Activated naive CD8-positive, alpha-beta T cell treated with anti-CD3 and anti-CD28 coated beads, Interleukin-2, amount 10 ng/mL, durations not matched to agents 7 days and 5 days (primary cell): Measurements from ENCODE around the gene BPHL. TPM values are rescaled to one million over a fixed set of nuclear protein-coding genes. Genes with fewer than 3 reads are reported as not detected.

Source experiments
- ATAC-seq: fragments of 150-1000 bp; cut with Tn5 transposase; one replicate; pipeline ENCODE4 v1.10.0; 2021; ENCODE audit warnings: low read depth, moderate library complexity
- POLR2A ChIA-PET: fragments of 350-600 bp; sonication (Branson Sonifier 250); formaldehyde crosslinking; loops from one replicate; lab custom pipeline; 2021; ENCODE audit warnings: antibody characterized with exemption; lab: Charles Lee
- DNase-seq: peaks from one replicate; pipeline ENCODE4 v3.0.0; 2021
- H3K27ac Mint-ChIP-seq: one replicate; pipeline ENCODE4 v1.8.0; 2022; ENCODE audit warnings: mild to moderate bottlenecking, mixed read lengths
- H3K27me3 Mint-ChIP-seq: one replicate; pipeline ENCODE4 v1.8.0; 2022; ENCODE audit warnings: mild to moderate bottlenecking, moderate library complexity, mixed read lengths
- H3K36me3 Mint-ChIP-seq: one replicate; pipeline ENCODE4 v1.8.0; 2021; ENCODE audit warnings: mild to moderate bottlenecking, mixed read lengths
- H3K4me1 Mint-ChIP-seq: one replicate; pipeline ENCODE4 v1.8.0; 2021; ENCODE audit warnings: mixed read lengths
- H3K4me3 Mint-ChIP-seq: one replicate; pipeline ENCODE4 v1.8.0; 2022; ENCODE audit warnings: mild to moderate bottlenecking, moderate library complexity, mixed read lengths
- H3K9me3 Mint-ChIP-seq: one replicate; pipeline ENCODE4 v1.8.0; 2021; ENCODE audit warnings: mixed read lengths
- total RNA-seq, 2 experiments: library from RNA; stranded (reverse); gene quantifications; one replicate each; pipeline ENCODE4 v1.2.3, GENCODE V29; 2021

The BPHL gene
- total RNA-seq, 2 experiments from 2014 or later, result 7.7 to 8.4 TPM

DNA sequence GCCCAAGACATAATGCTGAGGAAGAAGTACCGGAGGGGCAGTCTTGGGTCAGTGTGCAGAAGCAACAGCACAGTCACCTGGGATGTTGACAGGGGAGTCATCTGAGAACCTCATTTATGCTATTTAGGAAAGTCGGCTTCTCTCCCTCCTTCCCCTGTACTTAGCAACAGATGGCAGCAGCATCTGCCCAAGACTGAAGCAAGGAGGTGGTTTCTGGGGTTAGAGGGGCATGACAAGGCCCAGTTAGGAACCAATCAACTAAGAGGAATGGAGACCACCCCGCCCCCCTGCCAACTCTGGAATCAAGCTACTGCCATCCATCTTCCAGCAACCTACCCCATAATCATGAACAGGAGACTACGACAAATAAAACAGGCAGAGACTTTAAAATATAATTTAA is 28.5 kb upstream of the BPHL start:
- Mint-ChIP-seq H3K4me3 (no peak overlapping the region), H3K27me3 (no peaks in the 10 kb centered on the region), H3K4me1 (peaks cover 8% of the 10 kb centered on the region), H3K9me3 (no peaks in the 10 kb centered on the region), H3K27ac (no peak overlapping the region), H3K36me3 (peaks cover 26% of the 10 kb centered on the region)
- POLR2A ChIA-PET, result no interaction called here
- DNase-seq, result no peak
- no peak for ATAC-seq

DNA sequence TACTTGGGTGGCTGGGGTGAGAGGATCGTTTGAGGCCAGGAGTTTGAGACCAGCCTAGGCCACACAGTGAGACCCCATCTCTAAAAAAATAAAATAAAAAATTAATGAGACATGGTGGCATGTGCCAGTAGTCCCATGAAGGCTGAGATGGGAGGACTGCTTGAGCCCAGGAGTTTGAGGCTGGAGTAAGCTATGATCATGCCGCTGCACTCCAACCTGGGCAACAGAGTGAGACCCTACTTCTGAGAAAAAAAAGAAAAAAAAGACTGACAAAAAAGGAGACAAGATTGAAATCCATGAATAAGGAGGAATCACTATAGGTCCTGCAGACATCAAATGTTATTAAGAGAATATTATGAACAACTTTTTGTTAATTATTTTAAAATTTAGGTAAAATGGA is 23.7 kb upstream of the BPHL start:
- no peaks in the 10 kb centered on the region for H3K27me3 Mint-ChIP-seq
- H3K4me1 Mint-ChIP-seq, result no peaks in the 10 kb centered on the region
- POLR2A ChIA-PET, result no interaction called here
- no peak overlapping the region for H3K27ac Mint-ChIP-seq
- H3K36me3 Mint-ChIP-seq, result peaks cover 26% of the 10 kb centered on the region
- DNase-seq (no peak), ATAC-seq (no peak)
- no peak overlapping the region for H3K4me3 Mint-ChIP-seq
- H3K9me3 Mint-ChIP-seq, result no peaks in the 10 kb centered on the region

DNA sequence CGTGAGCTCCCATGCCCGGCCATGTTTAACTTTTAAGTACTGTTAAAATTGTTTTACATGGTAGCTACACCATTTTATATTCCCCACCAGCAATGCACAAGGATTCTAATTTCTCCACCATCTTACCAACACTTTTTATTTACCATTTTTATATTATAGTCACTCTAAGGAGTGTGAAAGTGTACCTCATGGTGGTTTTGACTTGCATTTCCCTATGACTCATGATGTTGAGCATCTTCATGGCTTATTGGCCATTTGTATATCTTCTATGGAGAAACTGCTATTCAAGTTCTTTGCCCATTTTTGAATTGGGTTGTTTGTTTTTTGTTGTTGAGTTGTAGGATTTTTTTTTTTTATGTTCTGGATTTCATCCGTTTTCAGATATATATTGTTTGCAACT is 15.6 kb upstream of the BPHL start:
- no peak for ATAC-seq
- POLR2A ChIA-PET, result no interaction called here
- H3K36me3 Mint-ChIP-seq, result peaks cover 41% of the 10 kb centered on the region
- peaks cover 2% of the 10 kb centered on the region for H3K4me1 Mint-ChIP-seq
- H3K4me3 Mint-ChIP-seq, result no peak overlapping the region
- DNase-seq, result no peak
- no peak overlapping the region for H3K27ac Mint-ChIP-seq
- H3K9me3 Mint-ChIP-seq, result no peaks in the 10 kb centered on the region
- H3K27me3 Mint-ChIP-seq, result no peaks in the 10 kb centered on the region

DNA sequence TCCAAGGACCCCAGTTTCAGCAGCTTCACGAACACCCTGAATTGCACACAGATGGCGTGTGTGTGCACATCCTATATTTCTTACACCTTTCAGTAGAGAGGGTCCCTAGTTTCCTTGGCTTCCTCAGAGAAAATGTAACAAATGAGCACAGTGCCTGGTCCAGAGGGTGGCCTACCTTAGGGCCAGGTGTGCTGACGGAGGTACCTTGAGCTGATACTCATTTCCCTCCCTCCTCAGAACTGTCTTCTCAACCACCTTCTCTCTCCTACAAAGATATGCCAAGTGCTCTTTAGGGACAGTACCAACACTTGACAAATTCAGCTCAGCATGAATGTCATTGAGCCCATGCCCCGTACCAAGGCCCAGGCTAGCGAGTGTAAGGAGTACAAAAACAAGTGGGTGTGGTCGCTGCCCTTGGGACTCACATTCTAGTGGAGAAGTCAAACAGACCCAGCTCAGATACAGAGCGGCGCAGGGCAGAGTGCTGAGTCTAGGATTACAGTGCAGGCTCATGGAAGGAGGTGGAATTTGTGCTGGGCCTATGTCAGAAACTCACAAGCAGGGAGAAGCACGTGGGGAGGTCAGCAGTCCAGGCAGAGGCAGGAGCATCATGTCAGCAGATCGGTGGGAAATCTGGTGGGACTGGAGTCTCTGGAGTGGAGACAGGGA is 9.6 kb upstream of the BPHL start:
- Mint-ChIP-seq H3K4me1 (peaks cover 3% of the 10 kb centered on the region), H3K27me3 (no peaks in the 10 kb centered on the region), H3K9me3 (no peaks in the 10 kb centered on the region), H3K4me3 (no peak overlapping the region), H3K27ac (no peak overlapping the region), H3K36me3 (peaks cover 40% of the 10 kb centered on the region)
- POLR2A ChIA-PET, result no interaction called here
- no peak for ATAC-seq
- DNase-seq, result no peak

DNA sequence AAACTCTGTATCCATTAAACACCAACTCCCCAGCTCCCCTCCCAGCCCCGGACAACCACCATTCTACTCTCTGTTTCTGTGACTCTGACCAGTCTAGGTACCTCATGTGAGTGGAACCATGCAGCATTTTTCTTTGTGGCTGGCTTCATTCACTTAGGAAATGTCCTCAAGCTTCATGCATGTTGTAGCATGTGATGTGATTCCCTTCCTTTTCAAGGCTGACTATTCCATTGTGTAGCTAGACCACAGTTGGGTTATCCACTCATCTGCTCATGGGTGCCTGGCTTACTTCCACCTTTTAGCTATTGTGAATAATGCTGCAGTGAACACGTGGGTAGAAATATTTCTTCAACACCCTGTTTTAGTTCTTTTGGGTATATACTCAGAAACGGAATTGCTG is 8.8 kb upstream of the BPHL start:
- Mint-ChIP-seq H3K4me3 (no peak overlapping the region), H3K27ac (no peak overlapping the region), H3K4me1 (peaks cover 3% of the 10 kb centered on the region), H3K9me3 (no peaks in the 10 kb centered on the region), H3K36me3 (peaks cover 33% of the 10 kb centered on the region), H3K27me3 (no peaks in the 10 kb centered on the region)
- POLR2A ChIA-PET, result no interaction called here
- no peak for DNase-seq
- no peak for ATAC-seq

DNA sequence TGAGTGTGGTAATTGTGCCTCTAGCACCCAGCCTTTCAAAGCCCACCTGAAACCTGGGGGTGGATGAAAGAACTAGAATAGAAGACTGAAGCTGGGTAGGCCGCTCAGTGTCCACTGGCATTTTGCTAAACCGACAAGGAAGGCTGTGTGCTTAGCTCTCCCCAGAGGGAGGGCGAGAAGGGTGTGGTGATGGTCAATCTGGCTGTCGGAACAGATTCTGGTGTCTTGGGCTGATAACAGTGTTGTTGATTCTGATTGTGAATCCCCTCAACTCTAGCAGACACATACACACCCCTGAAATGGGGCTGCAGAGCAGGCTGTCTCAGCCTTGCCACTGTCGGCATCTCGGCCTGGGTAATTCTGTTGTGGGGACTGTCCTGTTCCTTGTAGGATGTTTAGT is 4.1 kb upstream of the BPHL start:
- no peaks in the 10 kb centered on the region for H3K9me3 Mint-ChIP-seq
- ATAC-seq, result no peak
- DNase-seq, result no peak
- no peaks in the 10 kb centered on the region for H3K27me3 Mint-ChIP-seq
- no peak overlapping the region for H3K27ac Mint-ChIP-seq
- POLR2A ChIA-PET, result no interaction called here
- no peak overlapping the region for H3K4me3 Mint-ChIP-seq
- H3K4me1 Mint-ChIP-seq, result peaks cover 12% of the 10 kb centered on the region
- H3K36me3 Mint-ChIP-seq, result peaks cover 10% of the 10 kb centered on the region

DNA sequence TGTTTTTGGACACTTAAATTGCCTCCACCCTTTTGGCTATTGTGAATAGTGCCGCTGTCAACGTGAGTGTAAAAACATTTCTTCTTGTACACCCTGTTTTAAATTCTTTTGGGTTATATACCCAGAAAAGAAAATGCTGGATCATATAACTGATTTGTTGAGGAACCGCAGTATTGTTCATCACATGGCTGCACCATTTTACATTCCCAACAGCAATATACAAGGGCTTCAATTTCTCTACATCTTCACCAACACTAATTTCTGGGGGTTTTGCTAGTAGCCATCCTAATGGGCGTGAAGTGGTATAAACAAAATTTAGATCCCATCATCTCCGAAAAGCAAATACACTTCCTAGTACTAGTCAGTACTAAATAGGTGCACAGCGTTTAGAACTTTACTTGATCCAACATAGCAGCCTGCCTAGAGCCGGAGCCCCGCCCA is 579 bp upstream of the BPHL start:
- H3K9me3 Mint-ChIP-seq, result no peaks in the 10 kb centered on the region
- H3K36me3 Mint-ChIP-seq, result peaks cover 2% of the 10 kb centered on the region
- POLR2A ChIA-PET, result interaction anchor here (0.9 to 1.7 kb wide), 4 partner anchors 39 to 142 kb away, joined by 3 to 6 read pairs (median 4); partner anchors contain the start of genes RIPK1 and TUBB2A
- peak overlapping the region; percentile 88 for H3K4me3 Mint-ChIP-seq
- ATAC-seq (no peak), DNase-seq (no peak)
- peaks cover 4% of the 10 kb centered on the region for H3K27me3 Mint-ChIP-seq
- peak overlapping the region; percentile 87 for H3K27ac Mint-ChIP-seq
- H3K4me1 Mint-ChIP-seq, result peaks cover 14% of the 10 kb centered on the region

DNA sequence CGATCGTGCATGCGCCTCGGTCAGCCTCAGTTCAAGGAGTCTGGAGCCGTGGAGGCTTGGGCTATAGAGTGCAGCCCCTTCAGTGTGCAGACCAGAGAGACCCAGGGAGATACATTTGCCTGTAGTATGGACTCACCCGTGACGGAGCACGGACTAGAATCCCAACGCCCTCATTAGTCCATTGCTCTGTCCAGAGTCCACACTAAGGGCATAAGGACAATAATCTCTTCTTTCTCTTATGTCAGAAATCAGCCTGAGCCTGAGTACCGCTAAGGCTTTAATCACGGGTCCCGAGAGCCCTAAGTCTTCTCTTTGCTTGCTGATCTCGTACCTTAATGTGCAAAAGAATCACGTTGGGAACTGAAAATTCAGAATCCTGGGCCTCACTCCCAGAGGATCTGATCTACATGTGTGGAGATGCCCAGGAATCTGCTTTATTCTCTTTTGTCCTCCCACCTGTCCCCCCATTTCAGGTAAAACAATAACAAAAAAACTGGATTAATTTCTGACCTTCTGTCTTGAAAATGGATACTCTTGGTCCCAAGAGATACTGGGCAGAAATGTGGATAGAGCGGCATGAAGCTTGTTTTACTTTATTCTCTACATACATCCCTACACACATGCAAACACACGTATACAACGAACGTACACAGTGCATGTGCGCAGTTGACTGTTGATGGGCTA is 671 bp downstream of the BPHL start:
- POLR2A ChIA-PET, result interaction anchor here (0.5 to 1.7 kb wide), 6 partner anchors 38 to 141 kb away, joined by 3 to 6 read pairs (median 4); partner anchors contain the start of genes RIPK1 and TUBB2A
- Mint-ChIP-seq H3K27me3 (peaks cover 4% of the 10 kb centered on the region), H3K36me3 (no peaks in the 10 kb centered on the region), H3K4me3 (peak overlapping the region; percentile 88), H3K4me1 (peaks cover 13% of the 10 kb centered on the region), H3K27ac (no peak overlapping the region), H3K9me3 (no peaks in the 10 kb centered on the region)
- no peak for DNase-seq
- peak; percentile 25 for ATAC-seq

DNA sequence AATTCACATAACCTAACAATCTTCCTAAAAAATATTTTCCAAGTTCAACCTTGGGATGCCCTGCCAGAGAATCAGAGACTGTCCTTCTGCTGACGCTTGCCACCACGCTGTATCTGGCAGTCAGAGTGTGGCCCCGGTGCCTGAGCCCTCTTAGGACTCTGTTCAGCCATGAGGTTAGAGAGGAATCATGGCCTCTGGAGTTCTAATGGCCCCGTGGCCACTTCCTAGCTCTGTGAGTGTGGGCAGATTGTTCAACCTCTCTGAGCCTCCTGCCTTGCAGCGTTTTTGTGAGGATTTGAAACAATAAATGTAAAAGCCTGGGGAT is 2.2 kb downstream of the BPHL start:
- Mint-ChIP-seq H3K27ac (no peak overlapping the region), H3K9me3 (no peaks in the 10 kb centered on the region), H3K36me3 (no peaks in the 10 kb centered on the region), H3K4me1 (peaks cover 13% of the 10 kb centered on the region), H3K4me3 (no peak overlapping the region), H3K27me3 (peaks cover 4% of the 10 kb centered on the region)
- POLR2A ChIA-PET, result no interaction called here
- no peak for DNase-seq
- ATAC-seq, result no peak

DNA sequence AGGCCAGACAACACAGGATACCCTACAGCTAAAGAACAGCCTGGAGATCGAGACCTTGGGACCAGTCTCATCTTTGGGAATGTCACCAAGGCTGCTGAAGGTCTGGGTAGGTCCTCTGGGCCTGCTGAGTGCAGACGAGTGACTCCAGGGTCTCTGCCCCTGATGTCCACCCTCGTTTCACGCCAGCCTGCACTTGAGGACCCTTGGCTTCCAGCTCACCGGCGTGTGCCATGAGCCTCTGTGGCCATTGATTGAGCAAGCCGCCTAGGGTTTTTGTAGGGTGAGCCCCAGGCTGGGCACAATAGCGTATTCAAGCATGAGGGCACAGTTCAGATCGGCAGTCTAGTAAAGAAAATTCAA is 4.3 kb downstream of the BPHL start:
- POLR2A ChIA-PET, result no interaction called here
- no peaks in the 10 kb centered on the region for H3K9me3 Mint-ChIP-seq
- H3K4me3 Mint-ChIP-seq, result no peak overlapping the region
- no peak for ATAC-seq
- peaks cover 4% of the 10 kb centered on the region for H3K27me3 Mint-ChIP-seq
- H3K27ac Mint-ChIP-seq, result no peak overlapping the region
- H3K36me3 Mint-ChIP-seq, result no peaks in the 10 kb centered on the region
- H3K4me1 Mint-ChIP-seq, result peaks cover 11% of the 10 kb centered on the region
- no peak for DNase-seq

DNA sequence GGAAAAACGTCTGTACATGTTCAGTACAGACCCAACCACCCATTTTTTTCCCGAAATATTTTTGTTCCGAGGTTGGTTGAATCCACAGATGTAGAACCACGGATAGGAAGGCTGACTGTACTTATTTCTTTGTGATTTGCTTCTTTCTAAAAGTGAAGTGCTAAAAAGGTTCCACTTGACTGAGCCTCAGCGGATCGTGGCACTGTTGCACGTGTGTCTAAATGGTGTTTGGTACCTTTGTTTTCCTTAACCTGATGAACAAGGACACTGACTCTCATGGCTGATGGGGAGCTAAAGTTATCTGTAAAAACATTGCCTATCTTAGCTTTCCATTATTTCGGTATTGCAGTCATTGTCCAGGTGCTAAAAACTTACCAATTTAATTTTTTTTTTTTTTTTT is 6.2 kb downstream of the BPHL start:
- ATAC-seq (no peak), DNase-seq (no peak)
- H3K4me3 Mint-ChIP-seq, result no peak overlapping the region
- peaks cover 2% of the 10 kb centered on the region for H3K4me1 Mint-ChIP-seq
- no peaks in the 10 kb centered on the region for H3K9me3 Mint-ChIP-seq
- H3K27ac Mint-ChIP-seq, result no peak overlapping the region
- POLR2A ChIA-PET, result no interaction called here
- H3K36me3 Mint-ChIP-seq, result no peaks in the 10 kb centered on the region
- H3K27me3 Mint-ChIP-seq, result peaks cover 4% of the 10 kb centered on the region

DNA sequence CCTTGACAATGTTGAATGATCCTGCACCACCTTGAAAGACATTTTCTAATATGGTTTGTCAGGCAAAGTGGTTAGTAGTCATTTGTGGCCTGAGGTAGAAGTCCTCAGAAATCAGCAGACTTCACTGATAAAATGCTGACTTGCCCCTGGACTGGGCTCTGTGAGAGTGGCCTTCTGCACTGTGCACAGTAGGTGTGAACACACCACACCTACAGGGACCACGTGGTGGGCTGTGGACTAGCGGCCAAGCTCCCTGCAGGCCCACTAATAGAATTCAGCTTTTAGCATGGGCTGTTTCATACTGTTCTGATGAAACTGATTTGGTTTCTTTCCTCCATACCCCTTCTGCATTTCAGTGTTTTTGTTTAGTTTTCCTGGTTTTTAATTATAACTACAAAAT is 7.3 kb downstream of the BPHL start:
- ATAC-seq (no peak), DNase-seq (no peak)
- Mint-ChIP-seq H3K9me3 (no peaks in the 10 kb centered on the region), H3K4me1 (peaks cover 2% of the 10 kb centered on the region), H3K27ac (no peak overlapping the region), H3K4me3 (no peak overlapping the region), H3K36me3 (no peaks in the 10 kb centered on the region), H3K27me3 (no peaks in the 10 kb centered on the region)
- POLR2A ChIA-PET, result interaction anchor here (1.0 kb wide), 1 partner anchor 68 kb away, joined by 3 read pairs; no protein-coding TSS in a partner anchor

DNA sequence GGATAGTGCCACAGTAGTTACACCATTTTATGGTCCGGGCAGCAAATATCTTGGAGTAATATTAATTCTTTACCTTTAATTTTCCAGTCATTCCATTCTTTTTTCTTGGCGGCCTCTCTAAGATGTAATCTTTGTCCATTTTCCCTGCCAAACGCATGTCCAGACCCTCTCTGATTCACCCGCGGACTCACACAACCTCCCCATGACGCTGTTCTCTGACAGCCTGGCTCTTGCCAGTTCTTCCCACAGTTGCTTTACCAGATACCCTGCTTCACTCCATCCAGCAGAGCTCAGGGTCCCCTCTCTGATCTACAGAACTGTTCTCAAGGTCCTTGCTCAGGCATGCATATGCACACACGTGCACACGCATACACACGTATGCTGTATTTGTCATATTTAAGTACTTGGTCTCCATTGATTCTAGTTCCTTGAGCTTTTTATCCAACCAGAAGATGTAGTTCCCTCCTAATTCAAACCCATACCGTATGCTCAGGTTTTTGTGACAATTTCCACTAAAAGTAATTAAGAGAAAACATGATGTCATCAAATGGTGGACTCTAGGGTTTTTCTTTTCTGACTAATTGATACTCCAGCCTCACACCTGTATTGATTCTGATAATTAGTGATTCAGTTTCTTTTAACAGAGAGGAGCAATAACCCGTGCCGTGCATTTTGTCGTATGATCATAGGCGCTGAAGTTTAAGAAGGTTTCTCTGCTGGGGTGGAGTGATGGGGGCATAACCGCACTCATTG is 10.0 kb downstream of the BPHL start:
- no peaks in the 10 kb centered on the region for H3K9me3 Mint-ChIP-seq
- no peaks in the 10 kb centered on the region for H3K27me3 Mint-ChIP-seq
- no peak overlapping the region for H3K27ac Mint-ChIP-seq
- POLR2A ChIA-PET, result no interaction called here
- no peaks in the 10 kb centered on the region for H3K36me3 Mint-ChIP-seq
- H3K4me3 Mint-ChIP-seq, result no peak overlapping the region
- ATAC-seq, result no peak
- peaks cover 2% of the 10 kb centered on the region for H3K4me1 Mint-ChIP-seq
- DNase-seq, result no peak

DNA sequence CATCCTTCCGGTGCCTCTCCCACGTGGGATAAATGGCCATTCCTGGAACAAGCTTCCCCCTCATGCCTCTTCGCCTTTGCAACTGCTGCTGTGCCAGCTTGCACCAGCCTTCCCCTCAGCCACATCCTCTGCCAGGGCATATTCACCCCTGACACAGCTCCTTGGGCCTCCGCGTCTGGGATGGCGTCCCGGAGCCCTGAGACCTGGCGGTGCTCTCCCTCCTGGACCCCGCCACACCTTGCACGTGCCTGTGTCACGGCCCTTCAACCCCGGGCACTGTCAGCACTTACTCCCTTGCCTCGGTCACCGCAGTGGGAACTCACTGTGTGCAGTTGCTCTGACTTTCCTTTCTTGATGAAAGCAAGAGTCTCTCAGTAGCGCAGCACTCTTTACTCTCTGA is 13.2 kb downstream of the BPHL start:
- POLR2A ChIA-PET, result no interaction called here
- H3K27me3 Mint-ChIP-seq, result no peaks in the 10 kb centered on the region
- no peaks in the 10 kb centered on the region for H3K4me1 Mint-ChIP-seq
- no peak overlapping the region for H3K27ac Mint-ChIP-seq
- no peak for DNase-seq
- no peaks in the 10 kb centered on the region for H3K36me3 Mint-ChIP-seq
- H3K4me3 Mint-ChIP-seq, result no peak overlapping the region
- no peak for ATAC-seq
- H3K9me3 Mint-ChIP-seq, result no peaks in the 10 kb centered on the region
